SK-N-SH treated with all-trans-retinoic acid at 6 μM for 48 hours (cell line): ENCODE data around the gene IFITM2.

Experiments
- ARNTL ChIP-seq: fragments of 450-650 bp; formaldehyde crosslinking; IDR thresholded peaks from 2 replicates; pipeline ENCODE4 v1.5.0; 2020; ENCODE audit warnings: low read depth, mild to moderate bottlenecking, moderate library complexity, borderline replicate concordance
- CREB5 ChIP-seq: fragments of 250-450 bp; sonication (Bioruptor Pico); IDR thresholded peaks from 2 replicates; pipeline ENCODE4 v1.5.1; 2020; ENCODE audit warnings: low read depth, mild to moderate bottlenecking, moderate library complexity
- CSDC2 ChIP-seq: fragments of 250-450 bp; sonication (Bioruptor Pico); IDR thresholded peaks from 2 replicates; pipeline ENCODE4 v1.5.0; 2020; ENCODE audit warnings: mild to moderate bottlenecking, moderate library complexity
- CSRNP3 ChIP-seq: fragments of 250-450 bp; sonication (Bioruptor Pico); IDR thresholded peaks from 2 replicates; pipeline ENCODE4 v1.5.1; 2021; ENCODE audit warnings: mild to moderate bottlenecking, moderate library complexity
- ESRRG ChIP-seq: fragments of 250-450 bp; sonication (Bioruptor Pico); IDR thresholded peaks from 2 replicates; pipeline ENCODE4 v1.6.1; 2021; ENCODE audit warnings: mild to moderate bottlenecking
- PATZ1 ChIP-seq: fragments of 250-450 bp; sonication (Bioruptor Pico); IDR thresholded peaks from 2 replicates; pipeline ENCODE4 v1.8.0; 2020; ENCODE audit warnings: mild to moderate bottlenecking, moderate library complexity, borderline replicate concordance
- TCF4 ChIP-seq: fragments of 250-450 bp; sonication (Bioruptor Pico); IDR thresholded peaks from 2 replicates; pipeline ENCODE4 v1.8.0; 2021; ENCODE audit warnings: mild to moderate bottlenecking, moderate library complexity, borderline replicate concordance
- TSHZ2 ChIP-seq: fragments of 250-450 bp; sonication (Bioruptor Pico); IDR thresholded peaks from 2 replicates; pipeline ENCODE4 v1.5.0; 2020; ENCODE audit warnings: mild to moderate bottlenecking, moderate library complexity
- ZC3H10 ChIP-seq: fragments of 250-450 bp; sonication (Bioruptor Pico); IDR thresholded peaks from 2 replicates; pipeline ENCODE4 v1.5.1; 2021; ENCODE audit warnings: mild to moderate bottlenecking, moderate library complexity
- ZFP3 ChIP-seq: fragments of 250-450 bp; sonication (Bioruptor Pico); IDR thresholded peaks from 2 replicates; pipeline ENCODE4 v1.5.0; 2020; ENCODE audit warnings: mild to moderate bottlenecking, moderate library complexity
- ZFP30 ChIP-seq: fragments of 450-650 bp; formaldehyde crosslinking; IDR thresholded peaks from 2 replicates; pipeline ENCODE4 v1.5.0; 2022; ENCODE audit warnings: mild to moderate bottlenecking, moderate library complexity
- ZNF70 ChIP-seq: fragments of 450-650 bp; formaldehyde crosslinking; IDR thresholded peaks from 2 replicates; pipeline ENCODE4 v1.5.0; 2020; ENCODE audit warnings: mild to moderate bottlenecking, moderate library complexity

GRCh38 chr11:351411-351810 lies 43.8 kb downstream of the IFITM2 start:
- TF ChIP-seq CREB5 (CRISPR knock-in tag) = no peak
- no peak for TF ChIP-seq TSHZ2
- TF ChIP-seq CSDC2 = no peak
- TF ChIP-seq ARNTL = no peak
- no peak for TF ChIP-seq CSRNP3 (CRISPR knock-in tag)
- no peak for TF ChIP-seq ZNF70
- TF ChIP-seq TCF4 (CRISPR knock-in tag) = no peak
- TF ChIP-seq ZFP3 (CRISPR knock-in tag) = no peak
- no peak for TF ChIP-seq PATZ1 (CRISPR knock-in tag)
- TF ChIP-seq ZC3H10 (CRISPR knock-in tag) = no peak
- TF ChIP-seq ESRRG (CRISPR knock-in tag) = no peak
- no peak for TF ChIP-seq ZFP30 (CRISPR knock-in tag)
